ENCODE measurements around the gene MKRN2.

GRCh38 chr3:12556314-12556689 lies 585 bp upstream of the MKRN2 start:
- TF ChIP-seq CTCF (IDR thresholded peaks at IDR 0.05; ENCODE audit: borderline replicate concordance, extremely low read depth, low read length, poor library complexity, severe bottlenecking) (no peak), EZH2 (IDR thresholded peaks at IDR 0.05; ENCODE audit: borderline replicate concordance, low read depth, low read length, severe bottlenecking) (no peak)
